HG02870 (cell line): ENCODE results near the gene ASIC2.

Experiments used
- ATAC-seq: cut with Tn5 transposase; IDR thresholded peaks from one replicate; pipeline ENCODE4 v1.9.1; 2021; ENCODE audit warnings: mild to moderate bottlenecking, moderate library complexity; ENCODE audit not compliant: unreplicated experiment

Gene ASIC2

DNA sequence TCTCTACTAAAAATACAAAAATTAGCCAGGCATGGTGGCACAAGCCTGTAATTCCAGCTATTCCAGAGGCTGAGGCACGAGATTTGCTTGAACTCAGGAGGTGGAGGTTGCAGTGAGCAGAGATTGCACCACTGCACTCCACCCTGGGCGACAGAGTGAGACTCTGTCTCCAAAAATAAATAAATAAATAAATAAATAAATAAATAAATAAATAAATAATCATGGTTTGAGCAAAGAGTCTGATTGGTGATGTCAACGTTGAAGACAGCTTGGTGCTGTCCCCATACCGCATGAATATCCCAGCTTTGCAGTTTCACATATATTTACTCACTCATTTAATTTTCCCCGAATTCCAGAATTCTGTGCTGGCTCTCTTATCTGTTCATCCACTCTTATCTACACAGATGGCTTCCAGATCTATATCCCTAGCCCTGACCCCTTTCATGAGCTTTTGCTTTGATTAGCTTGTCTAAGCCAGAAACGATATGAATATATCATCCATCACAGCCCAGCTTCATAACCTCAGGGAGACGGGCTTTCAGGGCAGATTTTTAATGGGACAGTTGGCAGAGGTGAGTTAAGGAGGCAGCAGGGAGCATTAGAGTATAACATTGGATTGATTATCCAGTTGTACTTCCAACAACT lies 210.4 kb downstream of the ASIC2 start:
- ATAC-seq, result no peak

DNA sequence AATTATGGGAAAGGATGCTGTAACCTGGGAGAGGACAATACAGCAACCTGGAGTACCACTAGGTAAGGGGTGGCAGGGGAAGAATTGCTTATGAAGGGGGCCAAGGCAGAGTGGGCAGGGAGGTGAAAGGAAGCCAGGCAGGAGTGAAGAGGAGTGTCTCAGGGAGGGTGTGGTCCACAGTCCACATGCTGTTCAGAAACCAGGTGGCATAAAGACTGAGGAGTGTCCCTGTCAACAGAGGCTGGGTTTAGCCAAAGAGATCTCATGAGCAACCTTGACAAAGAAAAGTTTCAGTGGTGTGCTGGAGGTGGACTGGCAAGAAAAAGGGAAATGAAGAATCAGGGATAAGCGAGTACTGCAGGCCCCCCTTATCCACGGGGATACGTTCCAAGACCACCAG lies 213.0 kb downstream of the ASIC2 start:
- no peak for ATAC-seq

DNA sequence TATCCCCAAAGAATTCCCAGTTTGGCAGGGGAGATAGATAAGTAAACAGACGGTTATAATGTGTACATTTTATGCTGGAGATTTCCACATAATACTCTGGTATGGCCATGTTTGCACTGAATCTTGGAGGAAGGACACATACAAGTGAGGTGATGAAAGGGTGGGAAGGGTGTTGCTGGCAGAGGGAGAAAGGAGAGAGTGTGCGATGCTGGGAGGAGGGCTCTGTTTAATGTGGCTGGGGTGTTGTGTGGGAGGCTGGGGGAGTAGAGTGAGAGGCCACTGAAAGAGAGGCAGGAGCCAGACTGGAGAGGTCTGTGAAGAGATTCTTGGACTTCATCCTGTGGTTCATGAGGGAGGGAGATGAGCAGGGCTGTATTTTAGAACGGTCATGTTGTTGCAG lies 213.9 kb downstream of the ASIC2 start:
- ATAC-seq, result no peak

DNA sequence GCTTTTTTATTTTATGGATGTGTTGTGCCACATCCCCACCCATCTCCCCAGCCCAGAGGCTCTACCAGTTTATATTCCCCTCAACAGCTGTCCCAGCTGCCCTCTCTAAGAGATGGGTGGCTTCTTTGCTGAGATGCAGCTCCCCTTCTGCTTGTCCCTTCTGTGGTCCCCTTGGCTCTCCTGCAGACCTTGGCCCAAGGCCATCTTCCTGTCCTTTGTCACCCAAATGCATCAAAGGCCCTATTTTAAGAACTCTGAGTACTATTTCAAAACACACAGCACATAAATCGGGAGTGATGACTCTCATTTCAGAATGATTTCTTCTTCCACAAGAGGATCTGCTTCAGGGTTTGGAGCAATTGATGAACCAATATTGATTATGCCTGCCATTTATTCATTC lies 216.1 kb downstream of the ASIC2 start:
- no peak for ATAC-seq

DNA sequence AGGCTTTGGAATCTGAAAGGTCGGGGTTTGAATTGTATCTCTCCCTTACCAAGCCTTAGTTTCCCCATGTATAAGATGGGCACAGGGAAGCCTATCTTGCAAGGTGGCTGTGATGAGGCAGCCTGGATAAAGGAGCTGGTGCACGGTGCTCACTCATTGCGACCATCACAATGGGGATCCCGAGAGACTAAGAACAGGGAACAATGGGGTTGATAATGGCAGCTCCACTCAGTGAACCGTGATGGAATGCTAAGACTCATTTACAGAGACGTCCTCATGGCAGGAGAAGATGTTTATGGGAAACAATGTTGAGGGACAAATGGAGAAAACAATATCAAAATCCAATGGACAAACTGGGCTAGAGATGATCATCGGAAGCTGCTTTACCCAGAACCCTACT lies 219.7 kb downstream of the ASIC2 start:
- no peak for ATAC-seq

DNA sequence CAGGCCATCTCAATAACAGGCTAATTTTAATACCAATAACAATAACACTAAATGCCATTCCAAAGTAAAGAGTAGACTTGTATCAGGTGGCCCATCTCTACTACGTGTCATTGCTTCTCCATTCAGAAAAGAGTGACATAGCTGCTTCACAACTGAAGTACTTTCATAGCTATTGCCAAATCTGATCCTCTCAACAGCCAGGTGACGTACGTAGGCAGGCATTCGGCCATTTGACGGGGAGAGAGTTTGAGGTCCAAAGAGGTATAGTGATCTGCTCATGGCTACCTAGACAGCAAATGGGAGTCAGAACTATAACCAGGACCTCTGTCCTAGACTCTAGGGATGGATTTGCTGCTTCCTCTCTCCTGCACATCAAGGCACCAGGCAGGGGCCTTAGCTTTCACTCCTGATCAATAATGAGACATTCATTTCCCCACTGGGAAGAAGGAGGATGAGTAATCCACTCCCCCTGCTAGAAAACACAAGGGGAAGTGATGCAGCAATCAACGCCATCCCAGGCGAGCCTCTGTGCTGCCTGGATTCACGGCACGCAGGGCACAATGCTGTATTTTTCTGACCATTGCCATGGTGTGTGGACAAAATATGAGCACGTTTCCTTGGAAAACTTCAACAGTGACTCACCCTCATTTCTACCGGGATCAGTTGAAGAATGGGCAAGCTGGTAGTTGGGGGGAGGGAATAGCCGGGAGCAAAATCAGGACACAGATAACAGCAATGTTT lies 220.5 kb downstream of the ASIC2 start:
- no peak for ATAC-seq

DNA sequence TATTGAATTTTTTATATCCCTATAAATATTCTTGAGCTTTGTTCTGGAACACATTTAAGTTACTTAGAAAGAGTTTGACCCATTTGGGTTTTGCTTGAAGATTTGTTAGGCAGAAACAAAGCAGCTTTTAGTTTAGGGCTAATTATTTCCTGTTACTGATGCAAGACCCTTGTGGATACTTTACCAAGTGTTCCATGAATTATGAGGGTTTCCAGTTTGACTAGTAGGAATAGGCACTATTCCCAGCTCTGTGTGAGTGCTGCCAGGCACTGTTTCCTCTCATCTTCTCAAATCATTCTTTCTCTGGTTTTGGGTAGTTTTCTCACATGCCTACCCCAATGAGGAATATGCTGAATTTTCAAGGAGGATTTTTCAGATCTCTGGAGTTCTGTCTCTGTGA lies 221.4 kb downstream of the ASIC2 start:
- no peak for ATAC-seq

DNA sequence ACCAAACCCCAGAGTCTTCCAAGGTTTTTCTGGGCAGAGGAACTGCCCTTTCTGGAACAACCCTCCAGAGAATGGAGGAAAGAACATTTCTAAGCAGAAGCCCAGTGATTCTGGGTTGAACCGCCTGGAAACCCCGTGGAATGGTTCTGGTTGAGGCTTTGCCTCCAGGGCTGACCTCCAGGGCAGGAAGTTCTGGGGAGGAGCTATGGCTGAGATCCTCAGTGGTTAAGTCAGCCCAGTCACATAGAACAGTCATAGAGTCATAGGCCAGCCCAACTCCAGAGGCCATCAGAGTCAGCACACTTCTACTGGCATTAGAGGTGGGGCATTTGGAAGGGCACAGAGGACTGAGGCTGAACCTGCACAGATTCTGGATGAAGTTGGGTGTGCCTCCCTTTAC lies 235.5 kb downstream of the ASIC2 start:
- no peak for ATAC-seq

DNA sequence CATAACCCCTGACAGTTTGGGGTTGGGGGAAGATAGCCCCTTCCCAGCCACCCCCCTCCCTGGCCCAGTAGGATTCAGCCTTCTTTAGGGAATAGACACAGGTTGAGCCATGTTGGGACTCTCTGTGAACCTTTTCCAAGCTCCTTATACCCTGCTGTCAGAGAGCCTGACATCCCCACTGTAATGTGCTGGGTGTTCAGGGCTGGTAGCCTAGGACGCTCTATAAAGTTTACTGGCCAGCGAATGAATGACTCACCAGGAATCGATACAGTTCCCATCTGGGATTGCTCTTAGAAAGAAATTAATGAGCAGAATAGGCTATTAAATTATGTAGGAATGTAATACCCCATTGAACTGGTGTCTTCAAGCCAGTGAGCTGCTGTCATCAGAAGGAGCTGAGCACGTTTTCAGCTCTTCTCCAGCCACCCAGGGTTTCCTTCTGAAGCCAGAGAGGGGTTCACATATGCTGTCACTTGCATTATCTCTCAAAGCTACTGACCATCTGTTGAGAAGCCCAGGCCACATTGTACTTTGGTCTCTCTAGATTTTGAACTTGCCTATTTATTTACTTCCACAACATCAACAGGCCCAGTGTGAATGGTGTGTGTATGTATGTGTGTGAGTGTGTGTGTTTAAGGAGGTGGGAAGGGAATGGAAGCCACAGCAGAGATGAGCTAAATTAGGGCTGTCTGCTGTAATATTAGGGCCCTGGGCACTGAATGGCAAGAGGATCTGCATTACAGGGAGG lies 236.5 kb downstream of the ASIC2 start:
- ATAC-seq, result no peak

DNA sequence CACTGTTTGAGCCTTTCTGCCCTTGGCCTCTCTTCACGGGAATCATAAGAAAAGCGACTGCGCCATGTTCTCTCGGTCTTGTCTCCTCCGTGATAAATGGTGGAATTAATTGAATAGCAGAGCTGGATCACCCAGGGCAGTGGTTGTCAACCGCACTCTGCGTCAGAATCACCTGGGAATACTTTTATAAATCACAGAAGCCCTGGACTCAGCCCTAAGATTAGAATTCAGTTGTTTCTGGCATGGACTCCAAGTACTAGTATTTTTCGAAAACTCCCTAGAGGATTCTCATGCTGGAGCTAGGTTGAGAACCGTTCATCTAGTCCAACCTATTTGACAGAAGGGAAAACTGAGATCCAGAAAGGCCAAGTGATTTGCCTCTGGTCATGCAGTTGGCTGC lies 237.3 kb downstream of the ASIC2 start:
- no peak for ATAC-seq

DNA sequence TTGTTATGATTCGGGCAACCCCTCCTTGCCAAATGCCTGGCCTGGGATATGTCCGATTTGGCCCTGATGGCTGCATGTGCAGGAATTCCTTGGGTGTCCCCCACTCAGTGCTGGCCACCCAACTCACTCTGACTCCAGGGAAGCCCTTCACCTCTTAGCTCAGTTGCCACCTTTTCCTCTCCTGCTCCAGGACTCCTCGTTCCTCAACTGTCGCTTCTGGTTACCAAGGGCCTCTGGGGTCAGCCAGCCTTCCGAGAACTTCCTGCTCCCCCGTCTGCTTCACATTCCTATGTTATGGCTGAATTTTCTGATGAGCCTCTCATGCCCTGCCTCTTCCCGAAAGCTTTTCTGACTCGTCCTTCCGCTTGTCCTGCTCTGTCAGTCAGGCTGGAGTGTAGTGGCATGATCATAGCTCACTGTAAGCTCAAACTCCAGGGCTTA lies 237.9 kb downstream of the ASIC2 start:
- ATAC-seq, result no peak

DNA sequence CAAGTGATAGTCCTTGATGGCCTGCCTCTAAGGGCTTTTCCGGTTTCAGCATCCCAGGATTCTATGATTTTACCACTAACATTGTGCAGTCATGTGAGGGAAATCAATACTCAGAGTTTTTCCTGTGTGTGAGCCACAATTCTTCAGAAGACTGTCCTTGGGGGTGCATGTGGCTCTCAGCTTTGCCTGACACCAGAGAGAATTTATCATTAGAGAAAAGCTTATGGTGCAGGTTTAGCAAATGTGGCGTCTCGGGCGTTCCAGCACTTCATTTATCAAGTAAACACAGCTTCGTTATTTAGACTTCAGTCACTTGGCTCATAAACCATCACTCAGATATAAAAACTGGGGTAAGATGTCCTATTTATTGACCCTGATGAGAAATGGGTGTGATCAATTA lies 238.7 kb downstream of the ASIC2 start:
- no peak for ATAC-seq

DNA sequence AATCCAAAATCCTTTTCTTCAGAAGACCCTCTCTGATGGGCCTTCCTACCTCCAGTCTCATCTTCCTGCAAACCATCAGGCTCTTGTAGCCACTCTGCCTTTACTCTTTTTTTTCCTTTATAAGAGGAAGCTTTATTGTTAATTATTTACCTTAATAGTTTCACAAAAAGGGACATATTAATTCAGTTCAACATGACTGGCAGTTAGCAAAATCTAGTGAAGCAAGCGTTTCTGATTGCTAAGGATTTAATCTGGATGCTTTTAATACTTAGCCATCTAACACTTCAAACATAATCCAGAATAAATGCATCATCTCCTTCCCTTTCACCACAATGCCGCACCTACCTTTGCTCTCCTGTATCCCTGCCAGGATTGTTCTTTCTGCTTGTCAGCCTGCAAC lies 239.4 kb downstream of the ASIC2 start:
- no peak for ATAC-seq

DNA sequence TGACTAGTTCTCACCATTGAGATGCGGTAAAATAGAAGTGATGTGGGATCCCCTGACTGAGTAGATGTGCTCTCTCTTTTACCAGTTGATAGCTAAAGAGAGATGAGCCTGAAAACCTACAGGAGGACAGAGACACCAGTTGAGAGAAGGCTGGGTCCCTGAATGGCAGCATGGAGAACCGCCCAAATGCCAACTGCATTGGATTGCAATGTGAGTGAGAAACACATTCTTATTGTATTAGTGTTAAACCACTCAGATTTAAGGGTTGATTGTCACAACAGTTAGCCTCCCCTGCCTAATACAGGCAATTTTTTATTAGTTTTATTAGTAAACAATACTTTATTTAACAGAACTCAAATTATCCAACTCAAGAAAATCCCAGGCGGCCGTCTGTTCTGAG lies 240.2 kb downstream of the ASIC2 start:
- no peak for ATAC-seq

DNA sequence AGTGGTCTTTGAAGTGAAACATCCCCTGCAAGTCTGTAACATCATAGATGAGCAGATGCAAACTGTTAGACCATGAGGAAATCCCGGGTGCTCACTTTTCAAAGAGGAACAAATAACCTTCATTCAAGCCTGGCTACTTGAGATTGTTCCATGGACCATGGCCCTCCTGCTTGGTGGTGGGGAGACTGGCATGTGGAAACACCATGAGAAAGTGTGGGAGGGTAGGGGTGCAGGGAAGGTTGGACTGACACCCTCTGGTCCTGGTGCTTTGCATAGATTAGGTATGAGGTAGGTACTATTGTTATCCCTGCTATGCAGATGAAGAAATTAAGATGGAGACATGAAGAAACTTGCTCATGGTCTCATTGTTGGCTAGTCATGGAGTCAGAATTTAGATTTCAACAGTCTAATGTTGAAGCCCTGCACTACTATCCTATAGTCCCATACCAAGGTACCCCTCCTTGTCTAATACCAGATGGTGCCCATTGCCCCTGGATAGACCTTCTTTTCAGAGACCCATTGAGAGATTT lies 242.4 kb downstream of the ASIC2 start:
- ATAC-seq, result no peak

DNA sequence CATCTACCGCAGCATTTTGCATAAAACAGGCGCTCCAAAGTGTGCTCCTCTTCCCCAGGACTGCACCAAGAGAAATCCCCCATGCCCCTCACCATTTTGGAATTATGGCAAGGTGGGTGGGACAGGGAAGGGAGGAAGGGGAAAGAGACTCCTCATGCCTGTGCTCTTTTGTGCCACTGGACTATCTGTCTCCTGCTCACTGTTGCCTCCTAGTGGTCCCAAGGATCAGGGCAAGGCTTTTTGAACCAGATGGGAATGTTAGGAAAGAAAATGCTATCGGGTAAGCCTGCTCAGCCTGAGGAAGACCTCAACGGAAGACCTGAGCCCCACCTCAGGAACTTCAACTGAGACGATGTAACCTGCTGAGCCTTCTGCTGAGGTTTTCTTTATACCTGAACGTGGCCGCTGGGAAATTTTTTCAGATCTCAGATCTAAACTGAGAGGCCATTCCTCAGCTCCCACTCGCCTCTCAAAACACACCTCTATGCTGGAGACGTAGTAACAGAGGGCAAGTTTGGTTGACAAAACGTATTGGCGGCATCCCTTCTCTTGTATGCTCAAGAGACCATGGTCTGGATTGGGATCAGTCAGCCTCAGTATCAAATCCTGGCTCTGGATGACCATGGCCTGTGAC lies 243.2 kb downstream of the ASIC2 start:
- no peak for ATAC-seq

DNA sequence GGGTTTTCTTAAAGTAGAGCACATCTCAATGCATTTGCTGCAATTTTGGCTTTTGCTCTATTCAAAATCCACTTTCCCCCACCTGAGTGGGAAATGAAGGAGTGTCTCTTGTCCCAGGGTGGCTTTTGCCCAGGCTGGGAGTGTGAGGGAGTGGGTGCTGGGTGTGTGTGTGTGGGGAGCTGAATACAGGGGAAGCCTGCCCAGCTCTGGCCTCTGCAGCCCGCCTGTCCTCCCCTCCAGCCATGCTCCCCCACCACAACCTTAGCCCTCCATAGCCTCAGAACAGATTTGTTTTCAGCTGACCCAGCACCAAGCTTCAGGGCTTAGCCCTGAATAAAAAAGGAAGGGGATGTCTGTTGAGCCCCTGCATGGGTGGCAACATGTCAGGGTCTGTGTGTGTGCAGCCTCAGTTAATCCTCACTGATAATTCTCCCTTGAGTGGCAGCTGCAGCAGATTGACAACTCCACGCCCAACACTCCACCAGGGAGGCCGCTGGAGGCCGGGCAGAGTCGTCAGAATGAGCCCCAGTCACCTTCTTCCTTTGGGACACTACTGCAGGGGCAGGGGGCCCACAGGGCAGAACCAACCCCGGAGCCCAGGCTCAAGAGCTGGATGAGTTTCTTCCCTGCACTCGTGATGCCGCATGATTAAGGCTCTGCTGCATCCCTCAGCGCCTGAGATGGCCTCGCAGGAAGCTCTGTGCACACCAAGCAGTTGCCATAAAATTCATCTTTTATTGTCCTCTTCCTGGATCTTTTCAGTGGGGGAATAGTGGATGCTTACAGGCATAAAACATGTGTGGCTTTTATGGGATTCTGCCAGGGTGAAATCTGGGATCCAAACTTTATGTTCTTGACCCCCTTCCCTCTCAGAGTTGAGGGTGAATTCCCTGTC lies 246.5 kb downstream of the ASIC2 start:
- ATAC-seq, result no peak

DNA sequence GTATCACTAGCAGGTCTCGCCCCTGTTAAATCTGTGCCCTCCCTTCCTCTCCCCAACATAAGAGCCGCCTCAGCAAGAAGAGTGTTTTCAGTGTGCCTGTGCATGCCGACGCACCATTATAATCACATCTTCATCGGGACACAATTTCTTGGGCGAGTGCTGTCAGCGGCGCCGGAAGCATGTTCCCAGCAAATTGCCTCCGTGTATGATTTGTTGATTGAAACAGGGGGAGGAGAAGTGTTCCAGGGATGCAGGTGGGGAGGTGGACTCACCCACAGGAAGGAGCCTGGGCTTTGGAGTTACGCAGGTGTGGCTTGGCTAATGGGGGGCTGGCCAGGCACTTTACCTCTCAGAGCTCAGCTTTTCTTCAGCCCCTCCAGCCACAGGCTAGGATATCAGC lies 247.9 kb downstream of the ASIC2 start:
- ATAC-seq, result no peak

DNA sequence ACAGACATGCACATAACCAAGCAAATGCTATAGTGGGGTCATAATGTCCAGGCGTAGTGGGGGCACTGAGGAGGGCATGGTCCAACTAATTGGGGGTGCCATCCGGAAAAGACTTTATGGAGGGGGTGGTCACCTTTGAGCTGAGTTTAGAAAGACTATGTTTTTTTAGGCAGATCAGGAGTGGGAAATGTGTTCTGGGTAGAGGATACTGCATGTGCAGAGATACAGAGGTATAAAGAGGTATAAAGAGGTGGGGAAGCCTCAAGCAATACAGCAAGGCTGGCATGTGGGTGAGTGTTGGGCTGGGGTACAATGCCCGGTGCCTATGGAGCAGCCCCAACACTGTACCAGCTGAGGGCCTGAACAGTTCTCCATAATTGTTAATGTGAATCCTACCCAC lies 248.3 kb downstream of the ASIC2 start:
- ATAC-seq, result no peak

DNA sequence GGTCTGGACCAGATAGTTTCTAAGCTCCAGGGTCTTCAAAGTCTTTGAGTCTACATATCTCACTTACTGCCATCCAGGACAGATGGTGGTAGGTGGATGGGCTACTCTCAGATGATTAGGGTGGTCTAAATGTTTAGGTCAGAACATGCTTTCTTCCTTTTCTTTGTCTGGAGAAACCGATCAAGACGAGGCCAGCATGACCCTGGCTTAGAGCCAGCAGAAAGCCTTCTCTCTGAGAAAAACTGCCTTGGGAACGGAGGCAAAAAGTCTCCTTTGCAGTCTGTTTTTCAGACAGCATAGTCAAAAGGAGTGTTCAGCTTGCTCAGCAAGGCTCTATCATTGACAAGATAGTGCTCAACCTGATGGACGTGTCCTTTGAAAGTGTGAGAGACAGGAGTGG lies 252.6 kb downstream of the ASIC2 start:
- no peak for ATAC-seq
